WTC11 (cell line): Measurements from ENCODE around the gene SEC11A. TPM values are rescaled to one million over a fixed set of nuclear protein-coding genes. Genes with fewer than 3 reads are reported as not detected.

ENCODE experiments used
- ATAC-seq: fragments of 200-7000 bp; cut with Tn5 transposase; 2 replicates; pipeline ENCODE4 v1.10.0; 2021; ENCODE audit warnings: mild to moderate bottlenecking, moderate library complexity
- CTCF ChIA-PET: fragments of 300-600 bp; sonication (Branson Sonifier 250); formaldehyde crosslinking; loops from one replicate; lab custom pipeline; 2021; ENCODE audit warnings: antibody characterized with exemption; lab: Charles Lee
- POLR2A ChIA-PET: fragments of 350-600 bp; sonication (Branson Sonifier 250); formaldehyde crosslinking; loops from one replicate; lab custom pipeline; 2021; ENCODE audit warnings: antibody characterized with exemption; lab: Charles Lee
- DNase-seq: peaks from one replicate; pipeline ENCODE4 v3.0.0; 2021; ENCODE audit warnings: low spot score
- H3K27ac Mint-ChIP-seq: 2 replicates; pipeline ENCODE4 v1.8.0; 2021; ENCODE audit warnings: mixed read lengths
- H3K27me3 Mint-ChIP-seq: 2 replicates; pipeline ENCODE4 v1.8.0; 2021; ENCODE audit warnings: low read depth, mild to moderate bottlenecking, moderate library complexity, mixed read lengths
- H3K36me3 Mint-ChIP-seq: 2 replicates; pipeline ENCODE4 v1.8.0; 2021; ENCODE audit warnings: mixed read lengths
- H3K4me1 Mint-ChIP-seq: 2 replicates; pipeline ENCODE4 v1.8.0; 2022; ENCODE audit warnings: mixed read lengths
- H3K4me3 Mint-ChIP-seq: 2 replicates; pipeline ENCODE4 v1.8.0; 2021; ENCODE audit warnings: mild to moderate bottlenecking, moderate library complexity, mixed read lengths
- H3K9me3 Mint-ChIP-seq: 2 replicates; pipeline ENCODE4 v1.8.0; 2021; ENCODE audit warnings: mixed read lengths
- ATF1 ChIP-seq: sonication (generic); formaldehyde crosslinking; IDR thresholded peaks from 2 replicates; pipeline ENCODE4 v1.8.1; 2023; ENCODE audit warnings: mild to moderate bottlenecking, moderate library complexity, missing genetic modification reagents
- CBFB ChIP-seq: sonication (generic); formaldehyde crosslinking; IDR thresholded peaks from 2 replicates; pipeline ENCODE4 v1.8.1; 2022; ENCODE audit warnings: mild to moderate bottlenecking, low read depth, missing genetic modification reagents
- ETV6 ChIP-seq: sonication (generic); formaldehyde crosslinking; IDR thresholded peaks from 2 replicates; pipeline ENCODE4 v1.8.1; 2022; ENCODE audit warnings: mild to moderate bottlenecking, missing genetic modification reagents
- FOXJ3 ChIP-seq: sonication (generic); formaldehyde crosslinking; IDR thresholded peaks from 2 replicates; pipeline ENCODE4 v1.9.0; 2021; ENCODE audit warnings: missing genetic modification reagents, mild to moderate bottlenecking, borderline replicate concordance
- FOXP1 ChIP-seq: sonication (generic); formaldehyde crosslinking; IDR thresholded peaks from 2 replicates; pipeline ENCODE4 v1.8.0; 2022; ENCODE audit warnings: missing genetic modification reagents, mild to moderate bottlenecking, moderate library complexity, borderline replicate concordance
- GTF2I ChIP-seq: fragments of 250-450 bp; sonication (Bioruptor Pico); conservative IDR thresholded peaks from 2 replicates; pipeline ENCODE4 v1.4.0; 2021; ENCODE audit warnings: mild to moderate bottlenecking
- NFE2L1 ChIP-seq: sonication (generic); formaldehyde crosslinking; IDR thresholded peaks from 2 replicates; pipeline ENCODE4 v1.8.1; 2023; ENCODE audit warnings: missing genetic modification reagents
- NR2C2 ChIP-seq: sonication (generic); formaldehyde crosslinking; IDR thresholded peaks from 2 replicates; pipeline ENCODE4 v1.8.0; 2022; ENCODE audit warnings: mild to moderate bottlenecking, missing genetic modification reagents
- SMAD3 ChIP-seq: sonication (generic); formaldehyde crosslinking; IDR thresholded peaks from 2 replicates; pipeline ENCODE4 v1.8.0; 2022; ENCODE audit warnings: missing genetic modification reagents, mild to moderate bottlenecking, borderline replicate concordance
- TEAD4 ChIP-seq: sonication (generic); formaldehyde crosslinking; IDR thresholded peaks from 2 replicates; pipeline ENCODE4 v1.8.0; 2022; ENCODE audit warnings: mild to moderate bottlenecking, missing genetic modification reagents
- ZNF219 ChIP-seq: sonication (generic); formaldehyde crosslinking; IDR thresholded peaks from 2 replicates; pipeline ENCODE4 v1.8.0; 2023; ENCODE audit warnings: missing genetic modification reagents, mild to moderate bottlenecking, borderline replicate concordance
- ZNF416 ChIP-seq: fragments of 250-450 bp; sonication (Bioruptor Pico); IDR thresholded peaks from 2 replicates; pipeline ENCODE4 v1.9.0; 2021; ENCODE audit warnings: mild to moderate bottlenecking, inconsistent platforms
- ZNF423 ChIP-seq: fragments of 250-450 bp; sonication (Bioruptor Pico); IDR thresholded peaks from 2 replicates; pipeline ENCODE4 v2.1.2; 2022; ENCODE audit warnings: mild to moderate bottlenecking, moderate library complexity
- total RNA-seq: library from RNA; stranded (reverse); gene quantifications from 3 replicates; pipeline ENCODE4 v1.2.3, GENCODE V29; 2021
- TF ChIP-seq, protein P1 (sequence below): sonication (generic); formaldehyde crosslinking; IDR thresholded peaks from 2 replicates; pipeline ENCODE4 v1.8.1; 2023; ENCODE audit warnings: mild to moderate bottlenecking, moderate library complexity, missing genetic modification reagents
- TF ChIP-seq, protein P2 (sequence below): sonication (generic); formaldehyde crosslinking; IDR thresholded peaks from 2 replicates; pipeline ENCODE4 v1.8.0; 2023; ENCODE audit warnings: missing genetic modification reagents
- TF ChIP-seq, protein P3 (sequence below): sonication (generic); formaldehyde crosslinking; IDR thresholded peaks from 2 replicates; pipeline ENCODE4 v1.8.1; 2022; ENCODE audit warnings: mild to moderate bottlenecking, missing genetic modification reagents, moderate library complexity, borderline replicate concordance
- TF ChIP-seq, protein P4 (sequence below): fragments of 250-450 bp; sonication (Bioruptor Pico); IDR thresholded peaks from 2 replicates; pipeline ENCODE4 v1.9.0; 2021; ENCODE audit warnings: mild to moderate bottlenecking
- TF ChIP-seq, protein P5 (sequence below): sonication (generic); formaldehyde crosslinking; conservative IDR thresholded peaks from 2 replicates; pipeline ENCODE4 v1.8.1; 2023; ENCODE audit warnings: mild to moderate bottlenecking, low read depth, missing genetic modification reagents, moderate library complexity

The SEC11A gene
- total RNA-seq, 1 experiment from 2014 or later: 214 TPM

DNA sequence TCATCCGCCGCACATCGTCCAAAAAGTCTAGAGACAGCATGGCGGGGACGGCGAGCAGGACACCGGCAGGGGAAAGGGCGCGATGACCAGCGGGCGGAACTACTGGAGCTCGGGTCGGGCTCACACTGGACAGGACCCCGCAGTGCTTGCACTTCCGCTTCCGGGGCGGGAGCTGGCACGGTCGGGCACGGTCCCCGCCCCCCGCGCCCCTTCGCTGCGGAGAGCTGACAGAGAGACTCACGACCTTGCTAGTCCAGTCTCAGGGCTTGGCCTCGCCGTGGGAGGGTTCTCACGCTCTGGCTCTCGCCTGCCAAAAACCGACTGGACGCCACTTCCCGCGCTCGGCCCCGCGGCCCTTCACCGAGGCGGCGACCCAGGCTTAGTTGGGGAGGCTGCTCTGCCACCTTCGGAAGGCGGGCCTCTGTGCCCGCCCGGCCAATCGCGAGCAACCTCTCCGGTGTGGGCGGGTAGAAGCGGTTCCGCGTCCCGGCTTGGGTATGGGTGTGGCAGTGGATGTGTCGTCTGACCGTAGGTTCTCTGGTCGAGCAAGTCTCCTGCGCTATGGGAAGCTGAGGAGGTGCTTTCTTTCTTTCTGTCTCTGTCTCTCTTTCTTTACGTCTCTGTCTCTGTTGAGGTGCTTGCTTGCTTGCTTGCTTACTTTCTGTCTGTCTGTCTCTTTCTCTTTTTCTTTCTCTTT is at the start of gene SEC11A (continued):
- TF ChIP-seq, protein P1, sequence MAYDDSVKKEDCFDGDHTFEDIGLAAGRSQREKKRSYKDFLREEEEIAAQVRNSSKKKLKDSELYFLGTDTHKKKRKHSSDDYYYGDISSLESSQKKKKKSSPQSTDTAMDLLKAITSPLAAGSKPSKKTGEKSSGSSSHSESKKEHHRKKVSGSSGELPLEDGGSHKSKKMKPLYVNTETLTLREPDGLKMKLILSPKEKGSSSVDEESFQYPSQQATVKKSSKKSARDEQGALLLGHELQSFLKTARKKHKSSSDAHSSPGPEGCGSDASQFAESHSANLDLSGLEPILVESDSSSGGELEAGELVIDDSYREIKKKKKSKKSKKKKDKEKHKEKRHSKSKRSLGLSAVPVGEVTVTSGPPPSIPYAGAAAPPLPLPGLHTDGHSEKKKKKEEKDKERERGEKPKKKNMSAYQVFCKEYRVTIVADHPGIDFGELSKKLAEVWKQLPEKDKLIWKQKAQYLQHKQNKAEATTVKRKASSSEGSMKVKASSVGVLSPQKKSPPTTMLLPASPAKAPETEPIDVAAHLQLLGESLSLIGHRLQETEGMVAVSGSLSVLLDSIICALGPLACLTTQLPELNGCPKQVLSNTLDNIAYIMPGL (CRISPR knock-in tag): 0 out of 2 replicates have a peak, but pooled peaks have one; percentile 85
- TF ChIP-seq FOXP1: peak; percentile 68
- no peak for TF ChIP-seq GTF2I (CRISPR knock-in tag)
- no peak for TF ChIP-seq TEAD4 (CRISPR knock-in tag)
- no peak for TF ChIP-seq ZNF423 (CRISPR knock-in tag)
- TF ChIP-seq ZNF416 (CRISPR knock-in tag): no peak
- peak; percentile 57; the same call in 1 of the 2 replicates for TF ChIP-seq ETV6 (CRISPR knock-in tag)
- TF ChIP-seq, protein P2, sequence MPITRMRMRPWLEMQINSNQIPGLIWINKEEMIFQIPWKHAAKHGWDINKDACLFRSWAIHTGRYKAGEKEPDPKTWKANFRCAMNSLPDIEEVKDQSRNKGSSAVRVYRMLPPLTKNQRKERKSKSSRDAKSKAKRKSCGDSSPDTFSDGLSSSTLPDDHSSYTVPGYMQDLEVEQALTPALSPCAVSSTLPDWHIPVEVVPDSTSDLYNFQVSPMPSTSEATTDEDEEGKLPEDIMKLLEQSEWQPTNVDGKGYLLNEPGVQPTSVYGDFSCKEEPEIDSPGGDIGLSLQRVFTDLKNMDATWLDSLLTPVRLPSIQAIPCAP (CRISPR knock-in tag): no peak
- TF ChIP-seq NFE2L1 (CRISPR knock-in tag): peak; percentile 19; the same call in 1 of the 2 replicates
- TF ChIP-seq, protein P3, sequence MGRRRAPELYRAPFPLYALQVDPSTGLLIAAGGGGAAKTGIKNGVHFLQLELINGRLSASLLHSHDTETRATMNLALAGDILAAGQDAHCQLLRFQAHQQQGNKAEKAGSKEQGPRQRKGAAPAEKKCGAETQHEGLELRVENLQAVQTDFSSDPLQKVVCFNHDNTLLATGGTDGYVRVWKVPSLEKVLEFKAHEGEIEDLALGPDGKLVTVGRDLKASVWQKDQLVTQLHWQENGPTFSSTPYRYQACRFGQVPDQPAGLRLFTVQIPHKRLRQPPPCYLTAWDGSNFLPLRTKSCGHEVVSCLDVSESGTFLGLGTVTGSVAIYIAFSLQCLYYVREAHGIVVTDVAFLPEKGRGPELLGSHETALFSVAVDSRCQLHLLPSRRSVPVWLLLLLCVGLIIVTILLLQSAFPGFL (CRISPR knock-in tag): peak; percentile 78; the same call in 1 of the 2 replicates
- peak; percentile 89 for TF ChIP-seq NR2C2 (CRISPR knock-in tag)
- 0 out of 2 replicates have a peak, but pooled peaks have one; percentile 82 for TF ChIP-seq CBFB (CRISPR knock-in tag)
- TF ChIP-seq FOXJ3 (CRISPR knock-in tag): no peak
- TF ChIP-seq, protein P4, sequence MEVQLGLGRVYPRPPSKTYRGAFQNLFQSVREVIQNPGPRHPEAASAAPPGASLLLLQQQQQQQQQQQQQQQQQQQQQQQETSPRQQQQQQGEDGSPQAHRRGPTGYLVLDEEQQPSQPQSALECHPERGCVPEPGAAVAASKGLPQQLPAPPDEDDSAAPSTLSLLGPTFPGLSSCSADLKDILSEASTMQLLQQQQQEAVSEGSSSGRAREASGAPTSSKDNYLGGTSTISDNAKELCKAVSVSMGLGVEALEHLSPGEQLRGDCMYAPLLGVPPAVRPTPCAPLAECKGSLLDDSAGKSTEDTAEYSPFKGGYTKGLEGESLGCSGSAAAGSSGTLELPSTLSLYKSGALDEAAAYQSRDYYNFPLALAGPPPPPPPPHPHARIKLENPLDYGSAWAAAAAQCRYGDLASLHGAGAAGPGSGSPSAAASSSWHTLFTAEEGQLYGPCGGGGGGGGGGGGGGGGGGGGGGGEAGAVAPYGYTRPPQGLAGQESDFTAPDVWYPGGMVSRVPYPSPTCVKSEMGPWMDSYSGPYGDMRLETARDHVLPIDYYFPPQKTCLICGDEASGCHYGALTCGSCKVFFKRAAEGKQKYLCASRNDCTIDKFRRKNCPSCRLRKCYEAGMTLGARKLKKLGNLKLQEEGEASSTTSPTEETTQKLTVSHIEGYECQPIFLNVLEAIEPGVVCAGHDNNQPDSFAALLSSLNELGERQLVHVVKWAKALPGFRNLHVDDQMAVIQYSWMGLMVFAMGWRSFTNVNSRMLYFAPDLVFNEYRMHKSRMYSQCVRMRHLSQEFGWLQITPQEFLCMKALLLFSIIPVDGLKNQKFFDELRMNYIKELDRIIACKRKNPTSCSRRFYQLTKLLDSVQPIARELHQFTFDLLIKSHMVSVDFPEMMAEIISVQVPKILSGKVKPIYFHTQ (CRISPR knock-in tag): no peak
- TF ChIP-seq, protein P5, sequence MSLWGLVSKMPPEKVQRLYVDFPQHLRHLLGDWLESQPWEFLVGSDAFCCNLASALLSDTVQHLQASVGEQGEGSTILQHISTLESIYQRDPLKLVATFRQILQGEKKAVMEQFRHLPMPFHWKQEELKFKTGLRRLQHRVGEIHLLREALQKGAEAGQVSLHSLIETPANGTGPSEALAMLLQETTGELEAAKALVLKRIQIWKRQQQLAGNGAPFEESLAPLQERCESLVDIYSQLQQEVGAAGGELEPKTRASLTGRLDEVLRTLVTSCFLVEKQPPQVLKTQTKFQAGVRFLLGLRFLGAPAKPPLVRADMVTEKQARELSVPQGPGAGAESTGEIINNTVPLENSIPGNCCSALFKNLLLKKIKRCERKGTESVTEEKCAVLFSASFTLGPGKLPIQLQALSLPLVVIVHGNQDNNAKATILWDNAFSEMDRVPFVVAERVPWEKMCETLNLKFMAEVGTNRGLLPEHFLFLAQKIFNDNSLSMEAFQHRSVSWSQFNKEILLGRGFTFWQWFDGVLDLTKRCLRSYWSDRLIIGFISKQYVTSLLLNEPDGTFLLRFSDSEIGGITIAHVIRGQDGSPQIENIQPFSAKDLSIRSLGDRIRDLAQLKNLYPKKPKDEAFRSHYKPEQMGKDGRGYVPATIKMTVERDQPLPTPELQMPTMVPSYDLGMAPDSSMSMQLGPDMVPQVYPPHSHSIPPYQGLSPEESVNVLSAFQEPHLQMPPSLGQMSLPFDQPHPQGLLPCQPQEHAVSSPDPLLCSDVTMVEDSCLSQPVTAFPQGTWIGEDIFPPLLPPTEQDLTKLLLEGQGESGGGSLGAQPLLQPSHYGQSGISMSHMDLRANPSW: no peak
- TF ChIP-seq SMAD3 (CRISPR knock-in tag): peak; percentile 68; the same call in 1 of the 2 replicates
- TF ChIP-seq, all 79 proteins: peak for 24

DNA sequence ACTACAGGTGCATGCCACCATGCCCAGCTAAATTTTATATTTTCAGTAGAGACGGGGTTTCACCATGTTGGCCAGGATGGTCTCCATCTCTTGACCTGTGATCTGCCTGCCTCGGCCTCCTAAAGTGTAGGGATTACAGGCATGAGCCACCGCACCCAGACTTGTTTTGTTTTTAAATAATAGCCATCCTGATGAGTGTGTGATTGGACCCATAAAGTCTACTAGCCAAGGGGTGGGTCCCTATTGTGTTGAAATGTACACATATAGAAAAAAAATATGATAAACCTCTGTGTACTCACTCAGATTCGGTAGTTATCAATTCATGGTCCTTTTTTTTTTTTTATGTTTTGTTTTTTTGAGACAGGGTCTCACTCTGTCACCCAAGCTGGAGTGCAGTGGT is 49.7 kb upstream of the SEC11A start:
- no peak overlapping the region for H3K4me3 Mint-ChIP-seq
- H3K27me3 Mint-ChIP-seq: no peaks in the 10 kb centered on the region
- peaks cover 3% of the 10 kb centered on the region; the same call in 1 of the 2 replicates for H3K4me1 Mint-ChIP-seq
- no peaks in the 10 kb centered on the region for H3K9me3 Mint-ChIP-seq
- POLR2A ChIA-PET: no interaction called here
- ATAC-seq: no peak
- peaks cover 16% of the 10 kb centered on the region for H3K36me3 Mint-ChIP-seq
- no peak overlapping the region for H3K27ac Mint-ChIP-seq
- CTCF ChIA-PET: no interaction called here
- no peak for DNase-seq
- TF ChIP-seq, protein P5: no peak
- no peak for TF ChIP-seq ATF1 (CRISPR knock-in tag)
- TF ChIP-seq, protein P3 (CRISPR knock-in tag): no peak
- no peak for TF ChIP-seq ZNF219 (CRISPR knock-in tag)
